Large intestine (tissue), 3 donors: Measurements from ENCODE around the gene GARIN5A. TPM values are rescaled to one million over a fixed set of nuclear protein-coding genes. Genes with fewer than 3 reads are reported as not detected.

Experiments
- DNase-seq, 2 donors: peaks; one replicate each; pipeline versions ENCODE4 v3.0.0 to v3.0.0-alpha.2; 2013
- H3K27ac ChIP-seq: one replicate; pipeline ENCODE4 v1.5.1; 2013; ENCODE audit warnings: low read length
- H3K27me3 ChIP-seq: 2 replicates; pipeline ENCODE4 v1.6.1; 2013; ENCODE audit warnings: low read length; ENCODE audit not compliant: control insufficient read depth, insufficient read depth
- H3K36me3 ChIP-seq: 2 replicates; pipeline ENCODE4 v1.6.1; 2013; ENCODE audit warnings: low read length; ENCODE audit not compliant: control insufficient read depth, insufficient read depth
- H3K4me1 ChIP-seq: one replicate; pipeline ENCODE4 v1.6.1; 2013; ENCODE audit warnings: low read length; ENCODE audit not compliant: control insufficient read depth, insufficient read depth
- H3K4me3 ChIP-seq: one replicate; pipeline ENCODE4 v1.5.1; 2013; ENCODE audit warnings: low read length
- H3K9me3 ChIP-seq: one replicate; pipeline ENCODE4 v1.6.1; 2013; ENCODE audit warnings: mild to moderate bottlenecking, low read depth, low read length, moderate library complexity; ENCODE audit not compliant: control insufficient read depth
- WGBS: methylation state at CpG from one replicate; pipeline ENCODE4 v1.1.5; 2013; ENCODE audit warnings: low lambda C conversion rate; ENCODE audit not compliant: insufficient coverage; 5-methylcytosine and 5-hydroxymethylcytosine counted together
- polyA plus RNA-seq: library from polyadenylated mRNA; unstranded; fragments of 120-200 nt; gene quantifications from one replicate; pipeline ENCODE4 v1.2.1, GENCODE V29; 2013

The GARIN5A gene
- polyA plus RNA-seq, 1 donor = 2.7 TPM

DNA sequence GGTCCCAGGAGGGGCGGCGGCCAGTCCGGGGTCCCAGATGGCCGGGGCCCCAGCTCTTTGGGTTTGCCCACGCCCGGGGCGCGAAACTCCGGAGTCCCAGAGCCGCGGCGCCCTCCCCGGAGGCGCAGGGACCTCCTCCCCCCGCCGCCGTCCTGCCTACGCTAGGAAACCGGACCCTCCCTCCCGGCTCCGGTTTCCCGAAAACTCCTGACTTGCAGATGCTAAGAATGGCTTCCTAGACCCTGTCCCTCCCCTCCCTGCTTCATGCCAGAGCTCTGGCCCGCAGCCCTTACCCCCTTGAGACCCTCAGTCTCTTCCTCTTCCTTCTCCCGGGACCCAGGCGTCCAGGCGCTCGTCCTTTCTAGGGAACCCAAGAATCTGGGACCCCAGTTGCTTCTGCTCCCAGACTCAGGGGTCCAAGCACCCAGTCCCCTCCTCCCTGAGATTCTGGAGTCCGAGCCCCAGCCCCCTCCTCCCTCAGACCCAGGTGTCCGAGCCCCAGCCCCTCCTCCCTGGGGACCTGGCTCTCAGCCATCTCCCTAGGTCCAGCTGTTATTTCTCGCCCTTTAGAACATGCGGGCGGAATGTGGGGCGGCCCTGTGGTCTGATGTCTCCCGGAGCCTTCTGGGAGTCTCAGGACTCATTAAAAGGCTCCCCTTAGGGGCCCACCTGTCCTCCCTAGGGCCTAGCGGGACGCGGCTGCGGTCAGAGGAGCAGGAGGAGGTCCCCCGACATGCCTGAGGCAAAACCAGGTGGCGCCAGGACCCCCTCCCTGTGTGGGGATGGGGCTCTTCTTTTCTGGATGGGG, 44.2 kb downstream of the GARIN5A start, which contains the start of gene MYBPC2:
TSS of gene MYBPC2 (plus strand) at position 672 of the 808 bp plus-strand sequence. CDS start at position 734, 62 bp downstream.
- Histone ChIP-seq H3K4me1 (peaks cover 14% of the 10 kb centered on the region), H3K9me3 (no peaks in the 10 kb centered on the region), H3K4me3 (peak within 1 kb of the TSS; percentile 57), H3K36me3 (no peaks in the 10 kb centered on the region), H3K27me3 (peaks cover 56% of the 10 kb centered on the region), H3K27ac (no peak within 1 kb of the TSS)
- no CpG with 5 or more reads among the region's 40 CpGs for WGBS
- peak; percentile 45 to 47 for DNase-seq

DNA sequence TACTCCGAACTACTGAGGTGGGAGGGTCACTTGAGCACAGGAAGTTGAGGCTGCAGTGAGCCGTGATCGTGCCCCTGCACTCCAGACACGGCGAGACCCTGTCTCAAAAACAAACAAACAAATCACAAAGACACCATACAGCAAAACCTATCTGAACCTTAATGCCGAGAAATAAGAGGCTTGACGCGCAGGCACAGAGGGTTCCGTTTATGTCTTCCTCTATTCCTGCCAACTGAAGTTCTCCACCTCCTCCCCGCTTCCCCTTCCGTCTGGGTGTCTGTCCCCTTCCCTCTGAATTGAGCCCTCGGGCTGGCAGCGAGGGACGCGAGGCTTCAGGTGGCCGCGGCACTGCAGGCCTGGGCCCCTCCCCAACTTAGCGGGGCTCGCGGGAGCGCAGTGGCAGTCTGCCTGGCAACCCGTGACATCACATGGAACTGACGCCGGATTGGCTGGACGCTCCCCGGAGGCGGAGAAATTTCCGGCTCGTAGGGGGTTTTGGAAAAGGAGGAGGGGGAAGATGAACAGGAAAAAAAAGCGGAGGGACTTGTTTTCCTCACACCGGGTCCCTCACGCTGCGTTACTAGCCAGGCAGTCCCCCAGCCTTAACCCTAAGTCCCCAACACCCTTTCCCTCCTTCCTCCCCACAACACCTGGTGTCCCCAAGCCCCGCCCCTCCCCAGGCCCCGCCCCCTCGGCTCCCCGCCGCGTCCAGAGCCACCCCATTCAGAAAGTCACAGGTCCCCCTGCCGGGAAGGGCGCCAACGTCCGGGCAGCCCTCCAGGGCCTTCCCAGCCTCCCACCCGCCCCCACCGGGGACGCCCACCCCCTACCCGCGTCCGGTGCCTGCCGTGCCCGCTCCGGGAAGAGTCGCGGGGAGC, 45.1 kb downstream of the GARIN5A start:
- Histone ChIP-seq H3K36me3 (no peaks in the 10 kb centered on the region), H3K27me3 (peaks cover 56% of the 10 kb centered on the region), H3K9me3 (no peaks in the 10 kb centered on the region), H3K4me3 (peak overlapping the region; percentile 57), H3K4me1 (peaks cover 14% of the 10 kb centered on the region), H3K27ac (no peak overlapping the region)
- peak; percentile 83 to 86 for DNase-seq
- WGBS = 0% methylated on average over 1 of the region's 54 CpGs

DNA sequence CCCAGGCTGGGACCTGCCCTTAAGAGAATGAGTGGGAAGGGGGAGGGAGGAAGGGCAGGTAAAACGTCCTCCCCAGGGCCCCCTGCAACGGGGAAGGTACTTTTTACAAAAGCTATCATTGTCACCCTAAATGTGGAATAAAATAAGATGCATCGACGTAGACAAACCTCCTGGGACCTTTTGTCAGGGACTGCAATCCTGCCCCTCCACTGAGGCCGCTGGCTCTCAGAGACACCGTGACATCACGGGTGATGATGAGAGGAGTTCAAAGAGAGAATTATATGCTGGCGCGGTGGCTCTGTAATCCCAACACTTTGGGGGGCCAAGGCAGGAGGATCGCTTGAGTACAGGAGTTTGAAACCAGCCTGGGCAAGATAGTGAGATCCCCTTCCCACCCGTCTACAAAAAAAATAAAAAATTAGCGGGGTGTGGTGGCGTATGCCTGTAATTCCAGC, 45.7 kb downstream of the GARIN5A start:
- Histone ChIP-seq H3K27ac (no peak overlapping the region), H3K36me3 (no peaks in the 10 kb centered on the region), H3K27me3 (peaks cover 56% of the 10 kb centered on the region), H3K4me3 (peak overlapping the region; percentile 57), H3K4me1 (peaks cover 14% of the 10 kb centered on the region), H3K9me3 (no peaks in the 10 kb centered on the region)
- WGBS = no CpG with 5 or more reads among the region's 13 CpGs
- no peak for DNase-seq

DNA sequence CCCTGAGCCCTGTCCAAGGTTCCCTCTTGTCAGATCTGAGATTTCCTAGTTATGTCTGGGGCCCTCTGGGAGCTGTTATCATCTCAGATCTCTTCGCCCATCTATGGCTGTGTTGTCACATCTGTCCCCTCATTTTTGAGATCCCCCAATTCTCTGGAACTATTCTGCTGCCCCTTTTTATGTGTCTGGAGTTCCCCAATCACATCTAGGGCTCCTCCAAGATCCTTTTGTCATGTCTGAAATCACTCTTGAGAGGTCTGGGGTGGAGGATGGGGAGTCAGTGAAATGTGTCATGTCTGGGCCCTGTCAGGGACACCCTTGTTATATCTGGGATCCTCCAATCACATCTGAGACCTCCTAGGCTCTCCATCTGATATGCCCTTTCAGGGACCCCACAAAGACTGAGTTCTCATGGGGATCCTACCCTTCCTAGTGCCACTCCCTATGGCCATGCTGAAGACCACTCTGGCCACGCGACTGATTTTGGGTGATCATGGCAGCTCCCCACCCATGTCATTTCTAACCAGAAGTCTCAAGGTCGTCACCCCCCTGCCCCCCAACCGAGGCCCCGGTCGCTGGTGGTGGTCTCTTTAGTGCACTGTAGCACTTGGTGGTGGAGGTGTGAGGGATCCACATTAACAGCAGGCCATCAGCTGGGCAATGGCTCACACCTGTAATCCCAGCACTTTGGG, 47.7 kb downstream of the GARIN5A start:
- Histone ChIP-seq H3K4me1 (peaks cover 14% of the 10 kb centered on the region), H3K36me3 (no peaks in the 10 kb centered on the region), H3K4me3 (no peak overlapping the region), H3K27ac (no peak overlapping the region), H3K27me3 (peaks cover 49% of the 10 kb centered on the region), H3K9me3 (no peaks in the 10 kb centered on the region)
- WGBS = 80% methylated on average over 1 of the region's 7 CpGs
- DNase-seq = no peak

DNA sequence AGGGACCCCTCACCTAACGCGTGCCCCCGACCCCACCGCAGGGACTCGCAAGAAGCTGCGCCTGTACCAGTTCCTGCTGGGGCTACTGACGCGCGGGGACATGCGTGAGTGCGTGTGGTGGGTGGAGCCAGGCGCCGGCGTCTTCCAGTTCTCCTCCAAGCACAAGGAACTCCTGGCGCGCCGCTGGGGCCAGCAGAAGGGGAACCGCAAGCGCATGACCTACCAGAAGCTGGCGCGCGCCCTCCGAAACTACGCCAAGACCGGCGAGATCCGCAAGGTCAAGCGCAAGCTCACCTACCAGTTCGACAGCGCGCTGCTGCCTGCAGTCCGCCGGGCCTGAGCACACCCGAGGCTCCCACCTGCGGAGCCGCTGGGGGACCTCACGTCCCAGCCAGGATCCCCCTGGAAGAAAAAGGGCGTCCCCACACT, 48.6 kb downstream of the GARIN5A start:
- peaks cover 40% of the 10 kb centered on the region for H3K27me3 ChIP-seq
- no CpG with 5 or more reads among the region's 38 CpGs for WGBS
- no peaks in the 10 kb centered on the region for H3K36me3 ChIP-seq
- peak overlapping the region; percentile 17 for H3K4me3 ChIP-seq
- H3K27ac ChIP-seq = no peak overlapping the region
- peaks cover 14% of the 10 kb centered on the region for H3K4me1 ChIP-seq
- no peaks in the 10 kb centered on the region for H3K9me3 ChIP-seq
- peak; percentile 87 to 91 for DNase-seq

DNA sequence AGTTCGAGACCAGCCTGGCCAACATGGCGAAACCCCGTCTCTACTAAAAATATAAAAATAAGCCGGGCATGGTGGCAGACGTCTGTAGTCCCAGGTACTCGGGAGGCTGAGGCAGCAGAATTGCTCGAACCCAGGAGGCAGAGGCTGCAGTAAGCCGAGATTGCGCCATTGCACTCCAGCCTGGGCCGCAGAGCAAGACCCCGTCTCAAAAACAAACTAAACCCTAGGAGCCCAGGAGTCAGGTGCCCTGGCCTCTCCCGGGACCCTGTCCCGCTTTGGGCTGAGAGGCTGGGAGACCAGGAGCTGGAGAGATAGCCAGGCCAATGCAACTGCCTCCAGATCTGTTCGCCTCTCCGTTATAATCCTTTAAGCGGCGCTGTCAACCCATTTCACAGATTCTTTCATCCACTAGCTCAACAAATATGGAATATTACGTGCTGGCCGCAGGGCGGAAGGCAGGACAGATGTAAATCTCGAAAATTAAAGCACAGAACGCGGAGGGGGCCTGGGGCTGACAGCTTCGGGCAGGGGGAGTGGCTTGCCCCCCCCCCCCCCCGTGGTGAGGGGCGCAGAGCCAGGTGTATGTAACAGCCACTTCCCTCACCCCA, 49.2 kb downstream of the GARIN5A start:
- no peak overlapping the region for H3K27ac ChIP-seq

DNA sequence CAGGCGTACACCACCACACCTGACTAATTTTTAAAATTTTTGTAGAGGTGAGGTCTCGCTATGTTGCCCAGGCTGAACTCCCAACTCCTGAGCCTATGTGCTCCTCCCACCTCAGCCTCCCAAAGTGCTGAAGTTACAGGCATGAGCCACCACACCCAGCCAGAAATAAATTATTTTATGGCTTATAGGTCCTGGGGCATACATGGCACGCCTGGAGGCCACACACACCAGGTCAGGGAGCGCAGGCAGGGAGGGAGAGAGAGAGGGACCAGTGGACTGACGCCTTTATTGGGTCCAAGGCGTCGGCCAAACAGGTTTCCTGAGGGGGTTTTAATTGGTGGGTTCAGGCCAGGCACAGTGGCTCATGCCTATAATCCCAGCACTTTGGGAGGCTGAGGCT, 51.1 kb downstream of the GARIN5A start:
- no peaks in the 10 kb centered on the region for H3K9me3 ChIP-seq
- no CpG with 5 or more reads among the region's 7 CpGs for WGBS
- H3K27ac ChIP-seq = no peak overlapping the region
- H3K27me3 ChIP-seq = peaks cover 22% of the 10 kb centered on the region
- H3K4me3 ChIP-seq = no peak overlapping the region
- no peak for DNase-seq
- H3K4me1 ChIP-seq = peaks cover 4% of the 10 kb centered on the region
- no peaks in the 10 kb centered on the region for H3K36me3 ChIP-seq

More for the DNA sequence above, 49.2 kb downstream of the GARIN5A start:
- Histone ChIP-seq H3K4me1 (peaks cover 11% of the 10 kb centered on the region), H3K9me3 (no peaks in the 10 kb centered on the region), H3K4me3 (peak overlapping the region; percentile 17), H3K36me3 (no peaks in the 10 kb centered on the region), H3K27me3 (peaks cover 35% of the 10 kb centered on the region)
- no CpG with 5 or more reads among the region's 26 CpGs for WGBS
- no peak for DNase-seq

DNA sequence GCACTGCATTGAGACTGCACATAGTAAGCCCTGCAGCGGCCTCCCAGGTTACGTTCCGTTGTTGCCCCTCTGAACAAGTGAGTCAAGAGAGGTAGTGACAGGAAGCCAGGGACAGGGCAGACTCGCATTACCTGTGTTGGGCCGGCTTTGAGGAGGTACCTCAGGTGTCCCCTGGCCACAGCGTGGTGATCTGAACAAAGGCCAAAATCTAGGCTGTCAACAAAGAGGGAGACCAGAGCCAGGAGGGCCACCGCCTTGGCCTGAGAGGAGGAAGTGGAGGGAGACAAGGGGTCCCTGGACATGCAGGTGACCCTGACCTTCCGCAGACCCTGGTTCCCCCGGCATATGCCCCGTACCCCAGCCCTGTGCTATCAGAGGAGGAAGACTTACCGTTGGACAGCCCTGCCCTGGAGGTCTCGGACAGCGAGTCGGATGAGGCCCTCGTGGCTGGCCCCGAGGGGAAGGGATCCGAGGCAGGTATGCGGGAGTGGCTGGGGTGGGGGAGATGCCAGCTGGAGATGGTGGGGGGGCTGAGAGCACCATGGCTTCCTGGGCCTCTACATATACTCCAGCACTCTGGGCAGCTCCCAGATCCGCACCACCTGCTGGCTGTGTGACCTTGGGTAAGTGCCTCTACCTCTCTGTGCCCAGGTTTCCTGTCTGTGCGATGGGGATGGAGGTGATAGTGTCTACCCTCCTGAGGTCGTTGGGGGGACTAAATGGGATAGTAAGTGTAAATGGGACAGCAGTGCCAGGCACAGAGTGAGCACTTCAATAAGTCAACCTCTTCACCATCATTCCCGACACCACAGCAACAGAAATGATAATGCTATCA, 53.2 kb downstream of the GARIN5A start:
- no peak overlapping the region for H3K27ac ChIP-seq
- no CpG with 5 or more reads among the region's 22 CpGs for WGBS

More for the DNA sequence above, 53.2 kb downstream of the GARIN5A start:
- H3K4me1 ChIP-seq = peaks cover 4% of the 10 kb centered on the region
- no peak overlapping the region for H3K4me3 ChIP-seq
- H3K27me3 ChIP-seq = peaks cover 20% of the 10 kb centered on the region
- no peaks in the 10 kb centered on the region for H3K36me3 ChIP-seq
- DNase-seq = peak in 1 of 2 donors; percentile 54
- H3K9me3 ChIP-seq = no peaks in the 10 kb centered on the region
